ENCODE data around the gene ZKSCAN7.

- TF ChIP-seq POLR2AphosphoS5 (IDR thresholded peaks at IDR 0.05; ENCODE audit: low read depth, low read length), result no peak
- TF ChIP-seq REST (IDR thresholded peaks at IDR 0.05; ENCODE audit: insufficient read depth in 1 of 2, low read depth in 2 of 2, low read length in 2 of 2), result no peak
- no peak for TF ChIP-seq TAF1 (IDR thresholded peaks at IDR 0.05; ENCODE audit: borderline replicate concordance, insufficient read depth, low read length)
Measured at GRCh38 chr3:44522494-44522933, 32.5 kb upstream of the ZKSCAN7 start.
